GM21447 (cell line): ENCODE data around the gene C19orf67.

Experiments used
- ATAC-seq: cut with Tn5 transposase; IDR thresholded peaks from one replicate; pipeline ENCODE4 v1.9.1; 2021; ENCODE audit not compliant: unreplicated experiment

The C19orf67 gene

GRCh38 chr19:14085309-14085995 is at the start of gene C19orf67:
C19orf67 (minus strand) TSS chr19:14085783; CDS start chr19:14085627, 156 bp downstream.
- no peak for ATAC-seq

GRCh38 chr19:14135355-14135754 is 49.8 kb upstream of the C19orf67 start:
- ATAC-seq, result no peak

- no peak for ATAC-seq
These were observed 42.4 kb upstream of the C19orf67 start for GRCh38 chr19:14127929-14128509.

- no peak for ATAC-seq
These were observed 41.6 kb upstream of the C19orf67 start for GRCh38 chr19:14127176-14127575.

- ATAC-seq, result no peak
These were observed 37.3 kb upstream of the C19orf67 start for GRCh38 chr19:14122924-14123323.

- ATAC-seq, result no peak
These were observed 34.9 kb upstream of the C19orf67 start for GRCh38 chr19:14120497-14120780.

- no peak for ATAC-seq
These were observed 34.3 kb upstream of the C19orf67 start for GRCh38 chr19:14119644-14120496.

GRCh38 chr19:14119146-14119545 is 33.6 kb upstream of the C19orf67 start:
- no peak for ATAC-seq

GRCh38 chr19:14118165-14119051 is 32.8 kb upstream of the C19orf67 start:
- peak; percentile 20 for ATAC-seq

- peak; percentile 85 for ATAC-seq
These were observed 32.1 kb upstream of the C19orf67 start, which contains the start of gene PRKACA for GRCh38 chr19:14117668-14118164. PRKACA (minus strand) TSS chr19:14117762; CDS start chr19:14117547, 215 bp downstream.

- ATAC-seq, result no peak
These were observed 31.5 kb upstream of the C19orf67 start for GRCh38 chr19:14116918-14117578.

GRCh38 chr19:14116525-14116917 is 30.9 kb upstream of the C19orf67 start:
- ATAC-seq, result no peak

GRCh38 chr19:14115756-14116155 is 30.2 kb upstream of the C19orf67 start:
- no peak for ATAC-seq

GRCh38 chr19:14114854-14115253 is 29.3 kb upstream of the C19orf67 start:
- no peak for ATAC-seq

- ATAC-seq, result no peak
These were observed 28.9 kb upstream of the C19orf67 start for GRCh38 chr19:14114439-14114838.

GRCh38 chr19:14113762-14114414 is 28.3 kb upstream of the C19orf67 start:
- no peak for ATAC-seq

GRCh38 chr19:14112809-14113385 is 27.3 kb upstream of the C19orf67 start:
- ATAC-seq, result no peak

GRCh38 chr19:14112051-14112808 is 26.6 kb upstream of the C19orf67 start:
- ATAC-seq, result no peak

GRCh38 chr19:14111486-14111885 is 25.9 kb upstream of the C19orf67 start:
- no peak for ATAC-seq
